Trophoblast cell (in vitro differentiated cells and primary cell): ENCODE measurements around the gene AUH.
"Not testable (repeated sequence)": the region's sequence is repeated elsewhere in the genome, so short reads cannot be mapped to it uniquely, and the experiment has no call there.

Experiments
- DNase-seq, 2 donors: peaks; one replicate each; pipeline ENCODE4 v3.0.0-alpha.2; 2016
- H2AFZ ChIP-seq: 2 replicates; pipeline ENCODE4 v1.6.1; 2013; ENCODE audit warnings: low read length, moderate library complexity, mild to moderate bottlenecking; ENCODE audit not compliant: insufficient read depth, poor library complexity
- H2AK5ac ChIP-seq: 2 replicates; pipeline ENCODE4 v1.6.1; 2013; ENCODE audit warnings: mild to moderate bottlenecking, low read length
- H2BK120ac ChIP-seq: 2 replicates; pipeline ENCODE4 v1.6.1; 2013; ENCODE audit warnings: low read length, mild to moderate bottlenecking, moderate library complexity; ENCODE audit not compliant: insufficient read depth, poor library complexity
- H2BK12ac ChIP-seq: 2 replicates; pipeline ENCODE4 v1.6.1; 2013; ENCODE audit warnings: mild to moderate bottlenecking, low read length, moderate library complexity
- H2BK5ac ChIP-seq: 2 replicates; pipeline ENCODE4 v1.6.1; 2013; ENCODE audit warnings: low read length, low read depth, moderate library complexity, mild to moderate bottlenecking; ENCODE audit not compliant: poor library complexity
- H3K14ac ChIP-seq: 2 replicates; pipeline ENCODE4 v1.6.1; 2013; ENCODE audit warnings: mild to moderate bottlenecking, low read length
- H3K18ac ChIP-seq: 2 replicates; pipeline ENCODE4 v1.6.1; 2013; ENCODE audit warnings: mild to moderate bottlenecking, low read length
- H3K23ac ChIP-seq: 2 replicates; pipeline ENCODE4 v1.6.1; 2013; ENCODE audit warnings: low read length
- H3K27ac ChIP-seq: 2 replicates; pipeline ENCODE4 v1.5.1; 2013; ENCODE audit warnings: low read depth, mild to moderate bottlenecking, inconsistent platforms, low read length, moderate library complexity
- H3K27me3 ChIP-seq: 2 replicates; pipeline ENCODE4 v1.6.1; 2013; ENCODE audit warnings: inconsistent platforms, mild to moderate bottlenecking, low read length, moderate library complexity; ENCODE audit not compliant: insufficient read depth
- H3K36me3 ChIP-seq, 2 experiments: 1 replicate in 1 of 2; 2 replicates in 1 of 2; pipeline ENCODE4 v1.6.1; 2013; ENCODE audit warnings: low read length in 2 of 2, mild to moderate bottlenecking in 2 of 2, moderate library complexity in 1 of 2; ENCODE audit not compliant: insufficient read depth in 2 of 2, control insufficient read depth in 1 of 2
- H3K4ac ChIP-seq: 2 replicates; pipeline ENCODE4 v1.6.1; 2013; ENCODE audit warnings: low read depth, mild to moderate bottlenecking, low read length, moderate library complexity
- H3K4me1 ChIP-seq, 2 experiments: 1 replicate in 1 of 2; 2 replicates in 1 of 2; pipeline ENCODE4 v1.6.1; 2013; ENCODE audit warnings: low read length in 2 of 2, mild to moderate bottlenecking in 2 of 2, moderate library complexity in 1 of 2; ENCODE audit not compliant: insufficient read depth in 2 of 2, control insufficient read depth in 1 of 2
- H3K4me2 ChIP-seq: 2 replicates; pipeline ENCODE4 v1.6.1; 2013; ENCODE audit warnings: inconsistent platforms, mild to moderate bottlenecking, low read length, moderate library complexity
- H3K4me3 ChIP-seq: 2 replicates; pipeline ENCODE4 v1.5.1; 2013; ENCODE audit warnings: mild to moderate bottlenecking, low read depth, low read length, inconsistent platforms
- H3K79me1 ChIP-seq: one replicate; pipeline ENCODE4 v1.6.1; 2013; ENCODE audit warnings: low read length
- H3K79me2 ChIP-seq: 2 replicates; pipeline ENCODE4 v1.6.1; 2013; ENCODE audit warnings: low read length, mild to moderate bottlenecking; ENCODE audit not compliant: control insufficient read depth, insufficient read depth, poor library complexity
- H3K9ac ChIP-seq: 2 replicates; pipeline ENCODE4 v1.6.1; 2013; ENCODE audit warnings: mild to moderate bottlenecking, low read length
- H3K9me3 ChIP-seq: 2 replicates; pipeline ENCODE4 v1.6.1; 2013; ENCODE audit warnings: low read depth, mild to moderate bottlenecking, control low read depth, inconsistent platforms, low read length; ENCODE audit not compliant: insufficient read depth
- H4K12ac ChIP-seq: 2 replicates; pipeline ENCODE4 v1.6.1; 2013; ENCODE audit warnings: low read depth, mild to moderate bottlenecking, low read length, moderate library complexity
- H4K8ac ChIP-seq: 2 replicates; pipeline ENCODE4 v1.6.1; 2013; ENCODE audit warnings: low read depth, mild to moderate bottlenecking, low read length, moderate library complexity
- H4K91ac ChIP-seq: one replicate; pipeline ENCODE4 v1.6.1; 2013; ENCODE audit warnings: low read depth, mild to moderate bottlenecking, low read length, moderate library complexity
- WGBS: extraction: QIAGEN DNeasy Blood & Tissue Kit; methylation state at CpG from one replicate; pipeline ENCODE4 v1.1.7; 2013; ENCODE audit warnings: missing lambda C conversion rate; ENCODE audit not compliant: insufficient read length, insufficient coverage; ENCODE audit errors: extremely low coverage; 5-methylcytosine and 5-hydroxymethylcytosine counted together

Gene AUH

GRCh38 chr9:91198881-91199280, 162.8 kb downstream of the AUH start:
- H4K91ac ChIP-seq, H3K27ac ChIP-seq, H3K9ac ChIP-seq, H2BK120ac ChIP-seq, H2BK12ac ChIP-seq, H2BK5ac ChIP-seq, H3K23ac ChIP-seq, H3K4ac ChIP-seq, H3K36me3 ChIP-seq, H3K4me3 ChIP-seq, H3K27me3 ChIP-seq, H3K79me1 ChIP-seq, H2AFZ ChIP-seq, H2AK5ac ChIP-seq, H3K79me2 ChIP-seq, H3K4me1 ChIP-seq, H3K9me3 ChIP-seq, H3K18ac ChIP-seq, H3K14ac ChIP-seq, H3K4me2 ChIP-seq, DNase-seq, H4K8ac ChIP-seq, H4K12ac ChIP-seq: not testable (repeated sequence)
- no CpG with 5 or more reads among the region's 5 CpGs for WGBS

GRCh38 chr9:91198405-91198804, 163.3 kb downstream of the AUH start:
- H3K79me1 ChIP-seq, result peaks cover 8% of the 10 kb centered on the region
- H3K27ac ChIP-seq, result no peak overlapping the region
- no peak overlapping the region for H4K91ac ChIP-seq
- peaks cover 5 to 9% of the 10 kb centered on the region in 2 experiments for H3K4me1 ChIP-seq
- H2BK12ac ChIP-seq, result peak overlapping the region; percentile 69
- no peak overlapping the region for H2AFZ ChIP-seq
- H3K36me3 ChIP-seq, result no peaks in the 10 kb centered on the region
- no peak overlapping the region for H3K23ac ChIP-seq
- H3K18ac ChIP-seq, result no peak overlapping the region
- peaks cover 2% of the 10 kb centered on the region for H3K79me2 ChIP-seq
- no peak overlapping the region for H3K4me2 ChIP-seq
- H2BK5ac ChIP-seq, result no peak overlapping the region
- H4K8ac ChIP-seq, result no peak overlapping the region
- H3K4ac ChIP-seq, result no peak overlapping the region
- no peaks in the 10 kb centered on the region for H3K27me3 ChIP-seq
- no peak overlapping the region for H2AK5ac ChIP-seq
- H2BK120ac ChIP-seq, result no peak overlapping the region
- no peak overlapping the region for H4K12ac ChIP-seq
- no peak overlapping the region for H3K9ac ChIP-seq
- no peak overlapping the region for H3K14ac ChIP-seq
- no peak for DNase-seq
- no peaks in the 10 kb centered on the region for H3K9me3 ChIP-seq
- no peak overlapping the region for H3K4me3 ChIP-seq

- Histone ChIP-seq H3K4me2 (no peak overlapping the region), H3K27ac (no peak overlapping the region), H3K23ac (no peak overlapping the region), H4K8ac (no peak overlapping the region), H3K18ac (no peak overlapping the region), H3K9me3 (no peaks in the 10 kb centered on the region), H3K4ac (no peak overlapping the region), H2AK5ac (no peak overlapping the region), H3K4me3 (no peak overlapping the region), H2BK120ac (no peak overlapping the region), H3K9ac (no peak overlapping the region), H3K4me1 (peaks cover 5 to 10% of the 10 kb centered on the region in 2 experiments), H3K79me1 (peaks cover 13% of the 10 kb centered on the region), H2BK12ac (no peak overlapping the region), H4K12ac (no peak overlapping the region), H4K91ac (no peak overlapping the region), H2BK5ac (no peak overlapping the region), H3K14ac (no peak overlapping the region), H3K36me3 (no peaks in the 10 kb centered on the region), H2AFZ (no peak overlapping the region), H3K27me3 (no peaks in the 10 kb centered on the region), H3K79me2 (peaks cover 4% of the 10 kb centered on the region)
- peak; percentile 94 to 97 for DNase-seq
- no CpG with 5 or more reads among the region's 13 CpGs for WGBS
Measured at GRCh38 chr9:91197232-91198181, 164.2 kb downstream of the AUH start.

- no peak overlapping the region for H3K4me3 ChIP-seq
- peak overlapping the region; percentile 32 for H2AK5ac ChIP-seq
- peaks cover 4% of the 10 kb centered on the region for H3K79me2 ChIP-seq
- no peak overlapping the region for H4K91ac ChIP-seq
- H4K12ac ChIP-seq, result no peak overlapping the region
- no peaks in the 10 kb centered on the region for H3K27me3 ChIP-seq
- H4K8ac ChIP-seq, result no peak overlapping the region
- no peak overlapping the region for H3K14ac ChIP-seq
- no peak overlapping the region for H3K4ac ChIP-seq
- no peak overlapping the region for H3K4me2 ChIP-seq
- H2AFZ ChIP-seq, result no peak overlapping the region
- no peaks in the 10 kb centered on the region for H3K36me3 ChIP-seq
- no peak overlapping the region for H3K23ac ChIP-seq
- no peak for DNase-seq
- no peak overlapping the region for H3K9ac ChIP-seq
- H3K9me3 ChIP-seq, result no peaks in the 10 kb centered on the region
- peaks cover 5 to 11% of the 10 kb centered on the region in 2 experiments for H3K4me1 ChIP-seq
- peak overlapping the region; percentile 32 for H2BK12ac ChIP-seq
- H3K79me1 ChIP-seq, result peaks cover 16% of the 10 kb centered on the region
- H3K18ac ChIP-seq, result peak overlapping the region; percentile 15
- no peak overlapping the region for H3K27ac ChIP-seq
- WGBS, result no CpG with 5 or more reads among the region's 8 CpGs
- H2BK120ac ChIP-seq, result no peak overlapping the region
- no peak overlapping the region for H2BK5ac ChIP-seq
Measured at GRCh38 chr9:91196103-91196950, 165.4 kb downstream of the AUH start.
